CD4-positive, alpha-beta T cell treated with Interleukin-17A for 4 hours (primary cell): ENCODE results near the gene TXLNG.
"Not testable (repeated sequence)": the region's sequence is repeated elsewhere in the genome, so short reads cannot be mapped to it uniquely, and the experiment has no call there.

Experiments
- DNase-seq: peaks from one replicate; pipeline ENCODE4 v3.0.0-alpha.2; 2020; ENCODE audit warnings: mixed read lengths

Gene TXLNG

GRCh38 chrX:16786139-16786790 lies at the start of gene TXLNG:
Gene TXLNG, plus strand, starts transcription at chrX:16786466. Its CDS starts 22 bp downstream, at chrX:16786488.
- DNase-seq: peak; percentile 98

- DNase-seq: no peak
These were observed 49.2 kb upstream of the TXLNG start for GRCh38 chrX:16737024-16737423.

GRCh38 chrX:16739574-16739973 lies 46.7 kb upstream of the TXLNG start:
- DNase-seq: no peak

- DNase-seq: no peak
These were observed 42.5 kb upstream of the TXLNG start for GRCh38 chrX:16743604-16744325.

- DNase-seq: no peak
These were observed 41.2 kb upstream of the TXLNG start for GRCh38 chrX:16745102-16745501.

- no peak for DNase-seq
These were observed 40.6 kb upstream of the TXLNG start for GRCh38 chrX:16745659-16746058.

- DNase-seq: no peak
These were observed 37.8 kb upstream of the TXLNG start for GRCh38 chrX:16748425-16748824.

GRCh38 chrX:16750136-16750535 lies 36.1 kb upstream of the TXLNG start:
- DNase-seq: no peak

GRCh38 chrX:16754019-16754418 lies 32.2 kb upstream of the TXLNG start:
- DNase-seq: no peak

GRCh38 chrX:16756724-16757123 lies 29.5 kb upstream of the TXLNG start:
- DNase-seq: no peak

- not testable (repeated sequence) for DNase-seq
These were observed 24.8 kb upstream of the TXLNG start for GRCh38 chrX:16761500-16761899.

GRCh38 chrX:16762579-16762978 lies 23.7 kb upstream of the TXLNG start:
- DNase-seq: no peak

- no peak for DNase-seq
These were observed 20.7 kb upstream of the TXLNG start for GRCh38 chrX:16765594-16765993.

GRCh38 chrX:16770970-16771482 lies 15.2 kb upstream of the TXLNG start:
- DNase-seq: no peak

GRCh38 chrX:16771483-16772398 lies 14.5 kb upstream of the TXLNG start:
- no peak for DNase-seq

- DNase-seq: no peak
These were observed 13.8 kb upstream of the TXLNG start for GRCh38 chrX:16772460-16772859.

- no peak for DNase-seq
These were observed 11.5 kb upstream of the TXLNG start for GRCh38 chrX:16774746-16775145.

- no peak for DNase-seq
These were observed 7.7 kb upstream of the TXLNG start for GRCh38 chrX:16778545-16778944.

GRCh38 chrX:16778993-16779392 lies 7.3 kb upstream of the TXLNG start:
- DNase-seq: no peak

- DNase-seq: not testable (repeated sequence)
These were observed 6.5 kb upstream of the TXLNG start for GRCh38 chrX:16779815-16780214.

- DNase-seq: no peak
These were observed 2.8 kb upstream of the TXLNG start for GRCh38 chrX:16783452-16783851.

- DNase-seq: not testable (repeated sequence)
These were observed 1.8 kb upstream of the TXLNG start for GRCh38 chrX:16784440-16784839.
